ENCODE results near the gene SMYD3. TPM values are rescaled to one million over a fixed set of nuclear protein-coding genes. Genes with fewer than 3 reads are reported as not detected.
A peak's percentile ranks its signal among the peaks of the same experiment; 100 is the strongest.
"Not testable (repeated sequence)": the region's sequence is repeated elsewhere in the genome, so short reads cannot be mapped to it uniquely, and the experiment has no call there.

Gene SMYD3
- total RNA-seq, 1 experiment from 2014 or later, result 33.4 TPM

- peak; percentile 4 for DNase-seq (ENCODE audit: low read depth, low spot score)
- in situ Hi-C loops (cut with HindIII; ENCODE audit: low pct_unique_long_range_greater_than_20kb, low sequenced_read_pairs), result no loop called here
Observed at GRCh38 chr1:245953876-245954660, 553.0 kb downstream of the SMYD3 start.

- in situ Hi-C loops (cut with HindIII; ENCODE audit: low pct_unique_long_range_greater_than_20kb, low sequenced_read_pairs), result no loop called here
Observed at GRCh38 chr1:245952383-245953026, 554.6 kb downstream of the SMYD3 start.

GRCh38 chr1:245948786-245949185, 558.3 kb downstream of the SMYD3 start:
- in situ Hi-C loops (cut with HindIII; ENCODE audit: low pct_unique_long_range_greater_than_20kb, low sequenced_read_pairs), result no loop called here
- DNase-seq (ENCODE audit: low read depth, low spot score), result no peak

More at GRCh38 chr1:245952383-245953026, 554.6 kb downstream of the SMYD3 start:
- DNase-seq (ENCODE audit: low read depth, low spot score), result no peak

- in situ Hi-C loops (cut with HindIII; ENCODE audit: low pct_unique_long_range_greater_than_20kb, low sequenced_read_pairs), result no loop called here
- no peak for DNase-seq (ENCODE audit: low read depth, low spot score)
Observed at GRCh38 chr1:245946905-245947304, 560.2 kb downstream of the SMYD3 start.

- in situ Hi-C loops (cut with HindIII; ENCODE audit: low pct_unique_long_range_greater_than_20kb, low sequenced_read_pairs); DNase-seq (ENCODE audit: low read depth, low spot score): not testable (repeated sequence)
Observed at GRCh38 chr1:245945136-245945535, 561.9 kb downstream of the SMYD3 start.

GRCh38 chr1:245942856-245943255, 564.2 kb downstream of the SMYD3 start:
- no peak for DNase-seq (ENCODE audit: low read depth, low spot score)

GRCh38 chr1:245941771-245942170, 565.3 kb downstream of the SMYD3 start:
- in situ Hi-C loops (cut with HindIII; ENCODE audit: low pct_unique_long_range_greater_than_20kb, low sequenced_read_pairs); DNase-seq (ENCODE audit: low read depth, low spot score): not testable (repeated sequence)

More at GRCh38 chr1:245942856-245943255, 564.2 kb downstream of the SMYD3 start:
- in situ Hi-C loops (cut with HindIII; ENCODE audit: low pct_unique_long_range_greater_than_20kb, low sequenced_read_pairs), result no loop called here

GRCh38 chr1:245939756-245940345, 567.2 kb downstream of the SMYD3 start:
- in situ Hi-C loops (cut with HindIII; ENCODE audit: low pct_unique_long_range_greater_than_20kb, low sequenced_read_pairs), result no loop called here
- DNase-seq (ENCODE audit: low read depth, low spot score), result no peak

GRCh38 chr1:245938046-245938435, 569.0 kb downstream of the SMYD3 start:
- DNase-seq (ENCODE audit: low read depth, low spot score), result no peak
- in situ Hi-C loops (cut with HindIII; ENCODE audit: low pct_unique_long_range_greater_than_20kb, low sequenced_read_pairs), result no loop called here

- DNase-seq (ENCODE audit: low read depth, low spot score), result no peak
Observed at GRCh38 chr1:245937316-245938045, 569.6 kb downstream of the SMYD3 start.

GRCh38 chr1:245934409-245934808, 572.7 kb downstream of the SMYD3 start:
- in situ Hi-C loops (cut with HindIII; ENCODE audit: low pct_unique_long_range_greater_than_20kb, low sequenced_read_pairs), result no loop called here
- DNase-seq (ENCODE audit: low read depth, low spot score), result no peak

More at GRCh38 chr1:245937316-245938045, 569.6 kb downstream of the SMYD3 start:
- in situ Hi-C loops (cut with HindIII; ENCODE audit: low pct_unique_long_range_greater_than_20kb, low sequenced_read_pairs), result no loop called here

GRCh38 chr1:245933431-245934045, 573.5 kb downstream of the SMYD3 start:
- no peak for DNase-seq (ENCODE audit: low read depth, low spot score)
- in situ Hi-C loops (cut with HindIII; ENCODE audit: low pct_unique_long_range_greater_than_20kb, low sequenced_read_pairs), result no loop called here

GRCh38 chr1:245932302-245932972, 574.6 kb downstream of the SMYD3 start:
- DNase-seq (ENCODE audit: low read depth, low spot score), result no peak
- in situ Hi-C loops (cut with HindIII; ENCODE audit: low pct_unique_long_range_greater_than_20kb, low sequenced_read_pairs), result no loop called here

GRCh38 chr1:245931450-245931849, 575.6 kb downstream of the SMYD3 start:
- no peak for DNase-seq (ENCODE audit: low read depth, low spot score)
- in situ Hi-C loops (cut with HindIII; ENCODE audit: low pct_unique_long_range_greater_than_20kb, low sequenced_read_pairs), result no loop called here

GRCh38 chr1:245929224-245929623, 577.9 kb downstream of the SMYD3 start:
- in situ Hi-C loops (cut with HindIII; ENCODE audit: low pct_unique_long_range_greater_than_20kb, low sequenced_read_pairs), result no loop called here

GRCh38 chr1:245926888-245927287, 580.2 kb downstream of the SMYD3 start:
- no peak for DNase-seq (ENCODE audit: low read depth, low spot score)

More at GRCh38 chr1:245929224-245929623, 577.9 kb downstream of the SMYD3 start:
- no peak for DNase-seq (ENCODE audit: low read depth, low spot score)

GRCh38 chr1:245923215-245923614, 583.9 kb downstream of the SMYD3 start:
- peak; percentile 38 for DNase-seq (ENCODE audit: low read depth, low spot score)
- in situ Hi-C loops (cut with HindIII; ENCODE audit: low pct_unique_long_range_greater_than_20kb, low sequenced_read_pairs), result no loop called here

More at GRCh38 chr1:245926888-245927287, 580.2 kb downstream of the SMYD3 start:
- in situ Hi-C loops (cut with HindIII; ENCODE audit: low pct_unique_long_range_greater_than_20kb, low sequenced_read_pairs), result no loop called here
